WERI-Rb-1 (cell line): ENCODE data around the gene OTOG.

Experiments
- DNase-seq: peaks from one replicate; pipeline ENCODE4 v3.0.0-alpha.2; 2020
- H3K27ac ChIP-seq: fragments of 250-450 bp; sonication (Bioruptor Pico); 2 replicates; pipeline ENCODE4 v1.5.1; 2020; ENCODE audit warnings: mild to moderate bottlenecking, moderate library complexity
- H3K27me3 ChIP-seq: fragments of 250-450 bp; sonication (Bioruptor Pico); 2 replicates; pipeline ENCODE4 v1.5.1; 2021; ENCODE audit warnings: mild to moderate bottlenecking, low read depth, moderate library complexity; ENCODE audit not compliant: insufficient read depth, severe bottlenecking
- H3K36me3 ChIP-seq: fragments of 250-450 bp; sonication (Bioruptor Pico); 2 replicates; pipeline ENCODE4 v1.5.1; 2020; ENCODE audit warnings: mild to moderate bottlenecking, moderate library complexity
- H3K4me3 ChIP-seq: 2 replicates; pipeline ENCODE4 v1.5.1; 2011; ENCODE audit warnings: low read depth, mild to moderate bottlenecking, control low read depth, low read length
- H3K9me3 ChIP-seq: fragments of 250-450 bp; sonication (Bioruptor Pico); 2 replicates; pipeline ENCODE4 v1.5.1; 2021; ENCODE audit warnings: mild to moderate bottlenecking, moderate library complexity; ENCODE audit not compliant: severe bottlenecking
- CTCF ChIP-seq: IDR thresholded peaks from 2 replicates; pipeline ENCODE4 v1.5.1; 2011; ENCODE audit warnings: low read depth, mild to moderate bottlenecking, control low read depth, inconsistent platforms, low read length

The OTOG gene

GRCh38 chr11:17603056-17603825 is 56.2 kb downstream of the OTOG start:
- H3K36me3 ChIP-seq, result no peaks in the 10 kb centered on the region
- TF ChIP-seq CTCF, result no peak
- no peak for DNase-seq
- H3K27ac ChIP-seq, result no peak overlapping the region
- H3K4me3 ChIP-seq, result no peak overlapping the region
- H3K9me3 ChIP-seq, result no peaks in the 10 kb centered on the region
- no peaks in the 10 kb centered on the region for H3K27me3 ChIP-seq

GRCh38 chr11:17604201-17604914 is 57.3 kb downstream of the OTOG start:
- H3K4me3 ChIP-seq, result no peak overlapping the region
- H3K9me3 ChIP-seq, result no peaks in the 10 kb centered on the region
- TF ChIP-seq CTCF, result no peak
- H3K36me3 ChIP-seq, result no peaks in the 10 kb centered on the region
- no peak overlapping the region for H3K27ac ChIP-seq
- no peaks in the 10 kb centered on the region for H3K27me3 ChIP-seq
- DNase-seq, result no peak

GRCh38 chr11:17604915-17605233 is 57.8 kb downstream of the OTOG start:
- Histone ChIP-seq H3K27me3 (no peaks in the 10 kb centered on the region), H3K27ac (no peak overlapping the region), H3K4me3 (no peak overlapping the region), H3K9me3 (no peaks in the 10 kb centered on the region), H3K36me3 (no peaks in the 10 kb centered on the region)
- no peak for TF ChIP-seq CTCF
- no peak for DNase-seq

- no peak overlapping the region for H3K27ac ChIP-seq
- no peak overlapping the region for H3K4me3 ChIP-seq
- no peak for TF ChIP-seq CTCF
- H3K9me3 ChIP-seq, result no peaks in the 10 kb centered on the region
- H3K27me3 ChIP-seq, result no peaks in the 10 kb centered on the region
- no peaks in the 10 kb centered on the region for H3K36me3 ChIP-seq
- no peak for DNase-seq
Measured at GRCh38 chr11:17605651-17606122, 58.6 kb downstream of the OTOG start.

- H3K36me3 ChIP-seq, result no peaks in the 10 kb centered on the region
- H3K27me3 ChIP-seq, result no peaks in the 10 kb centered on the region
- no peak overlapping the region for H3K27ac ChIP-seq
- H3K9me3 ChIP-seq, result no peaks in the 10 kb centered on the region
- no peak for DNase-seq
- H3K4me3 ChIP-seq, result no peak overlapping the region
- TF ChIP-seq CTCF, result no peak
Measured at GRCh38 chr11:17606233-17607082, 59.4 kb downstream of the OTOG start.
